Adipose tissue (tissue), 3 donors: ENCODE measurements around the gene PROK2. TPM values are rescaled to one million over a fixed set of nuclear protein-coding genes. Genes with fewer than 3 reads are reported as not detected.

ENCODE experiments used
- H3K27ac ChIP-seq: one replicate; pipeline ENCODE4 v1.5.1; 2013; ENCODE audit warnings: low read depth, low read length
- WGBS, 3 donors: extraction: QIAGEN DNeasy Blood & Tissue Kit; methylation state at CpG; one replicate each; pipeline ENCODE4 v1.1.7; 2013; 5-methylcytosine and 5-hydroxymethylcytosine counted together
- polyA plus RNA-seq, 3 donors: library from polyadenylated mRNA; stranded (reverse); fragments of 200-250 nt; gene quantifications; one replicate each; pipeline ENCODE4 v1.2.3, GENCODE V29; 2013
- donor health status: healthy with polysubstance abuse.
- donor health status: Bipolar disorder and iron deficiency.
- donor health status: healthy.

PROK2 gene
- polyA plus RNA-seq, 3 donors = 0.23 to 19.0 (median 14.8) TPM

- WGBS, 3 donors = 14 to 17% (median 16%) methylated on average over 53 to 65 of the region's 65 CpGs
- H3K27ac ChIP-seq = no peak overlapping the region
Measured at GRCh38 chr3:71754610-71755253, 30.2 kb downstream of the PROK2 start.

GRCh38 chr3:71753701-71754609, 31.0 kb downstream of the PROK2 start, which contains the start of gene GPR27:
GPR27 (plus strand) TSS chr3:71753855; CDS start chr3:71754050, 195 bp downstream.
- H3K27ac ChIP-seq = no peak within 1 kb of the TSS
- WGBS, 3 donors = 0 to 2% (median 1%) methylated on average over 68 to 131 of the region's 131 CpGs

- 9 to 21% (median 10%) methylated on average over 54 to 68 of the region's 68 CpGs for WGBS, 3 donors
- no peak overlapping the region for H3K27ac ChIP-seq
Measured at GRCh38 chr3:71752831-71753700, 31.9 kb downstream of the PROK2 start.

GRCh38 chr3:71751602-71752001, 33.3 kb downstream of the PROK2 start:
- 88 to 93% (median 89%) methylated on average over 4 of the region's 4 CpGs for WGBS, 3 donors
- no peak overlapping the region for H3K27ac ChIP-seq

- H3K27ac ChIP-seq = no peak overlapping the region
- WGBS, 3 donors = 84 to 91% (median 91%) methylated on average over 3 of the region's 3 CpGs
Measured at GRCh38 chr3:71744738-71745137, 40.2 kb downstream of the PROK2 start.

- WGBS, 3 donors = 96 to 98% (median 97%) methylated on average over 1 of the region's 1 CpG
- no peak overlapping the region for H3K27ac ChIP-seq
Measured at GRCh38 chr3:71742621-71743020, 42.3 kb downstream of the PROK2 start.

GRCh38 chr3:71734881-71735280, 50.1 kb downstream of the PROK2 start:
- WGBS, 3 donors = 74 to 90% (median 74%) methylated on average over 1 of the region's 1 CpG

GRCh38 chr3:71733319-71733718, 51.6 kb downstream of the PROK2 start:
- H3K27ac ChIP-seq = no peak overlapping the region
- 88 to 92% (median 91%) methylated on average over 2 of the region's 2 CpGs for WGBS, 3 donors

More at GRCh38 chr3:71734881-71735280, 50.1 kb downstream of the PROK2 start:
- no peak overlapping the region for H3K27ac ChIP-seq

- 79 to 91% (median 88%) methylated on average over 4 of the region's 4 CpGs for WGBS, 3 donors
- H3K27ac ChIP-seq = no peak overlapping the region
Measured at GRCh38 chr3:71732637-71733036, 52.3 kb downstream of the PROK2 start.

GRCh38 chr3:71728632-71729342, 56.2 kb downstream of the PROK2 start:
- WGBS, 3 donors = 66 to 73% (median 69%) methylated on average over 4 of the region's 4 CpGs
- no peak overlapping the region for H3K27ac ChIP-seq

GRCh38 chr3:71726146-71726545, 58.8 kb downstream of the PROK2 start:
- H3K27ac ChIP-seq = no peak overlapping the region
- 74 to 88% (median 75%) methylated on average over 8 of the region's 8 CpGs for WGBS, 3 donors

GRCh38 chr3:71725271-71725991, 59.5 kb downstream of the PROK2 start, which contains the start of gene EIF4E3:
EIF4E3 (minus strand) TSS chr3:71725402; CDS start chr3:71725367, 35 bp downstream.
- no peak within 1 kb of the TSS for H3K27ac ChIP-seq
- WGBS, 3 donors = 4 to 7% (median 4%) methylated on average over 29 to 78 of the region's 80 CpGs

- 0 to 1% (median 1%) methylated on average over 47 to 73 of the region's 73 CpGs for WGBS, 3 donors
- no peak overlapping the region for H3K27ac ChIP-seq
Measured at GRCh38 chr3:71724584-71725270, 60.2 kb downstream of the PROK2 start.

- H3K27ac ChIP-seq = no peak overlapping the region
Measured at GRCh38 chr3:71724171-71724453, 60.8 kb downstream of the PROK2 start.

- no peak overlapping the region for H3K27ac ChIP-seq
- WGBS, 3 donors = 29 to 72% (median 34%) methylated on average over 6 of the region's 6 CpGs
Measured at GRCh38 chr3:71723452-71724170, 61.3 kb downstream of the PROK2 start.

- H3K27ac ChIP-seq = no peak overlapping the region
- WGBS, 3 donors = 91 to 100% (median 96%) methylated on average over 1 of the region's 1 CpG
Measured at GRCh38 chr3:71722693-71723092, 62.3 kb downstream of the PROK2 start.
